Measurements from ENCODE around the gene VIPR2.
"Not testable (repeated sequence)": the region's sequence is repeated elsewhere in the genome, so short reads cannot be mapped to it uniquely, and the experiment has no call there.

VIPR2 gene

GRCh38 chr7:159104188-159104920, 40.3 kb downstream of the VIPR2 start:
- DNase-seq (ENCODE audit: low read depth) = no peak

GRCh38 chr7:159103382-159104187, 41.1 kb downstream of the VIPR2 start:
- DNase-seq (ENCODE audit: low read depth) = no peak

- no peak for DNase-seq (ENCODE audit: low read depth)
These were observed 41.8 kb downstream of the VIPR2 start for GRCh38 chr7:159102681-159103381.

- DNase-seq (ENCODE audit: low read depth) = not testable (repeated sequence)
These were observed 43.0 kb downstream of the VIPR2 start for GRCh38 chr7:159101661-159102091.

GRCh38 chr7:159101083-159101395, 43.6 kb downstream of the VIPR2 start:
- not testable (repeated sequence) for DNase-seq (ENCODE audit: low read depth)

GRCh38 chr7:159100281-159101082, 44.2 kb downstream of the VIPR2 start:
- not testable (repeated sequence) for DNase-seq (ENCODE audit: low read depth)

- DNase-seq (ENCODE audit: low read depth) = no peak
These were observed 44.9 kb downstream of the VIPR2 start for GRCh38 chr7:159099711-159100231.

GRCh38 chr7:159098811-159099655, 45.6 kb downstream of the VIPR2 start:
- DNase-seq (ENCODE audit: low read depth) = no peak

GRCh38 chr7:159098424-159098786, 46.3 kb downstream of the VIPR2 start:
- DNase-seq (ENCODE audit: low read depth) = no peak

GRCh38 chr7:159097661-159098423, 46.8 kb downstream of the VIPR2 start:
- DNase-seq (ENCODE audit: low read depth) = no peak

- DNase-seq (ENCODE audit: low read depth) = no peak
These were observed 47.7 kb downstream of the VIPR2 start for GRCh38 chr7:159096736-159097581.

- DNase-seq (ENCODE audit: low read depth) = no peak
These were observed 48.7 kb downstream of the VIPR2 start for GRCh38 chr7:159095979-159096411.

GRCh38 chr7:159094919-159095915, 49.5 kb downstream of the VIPR2 start:
- DNase-seq (ENCODE audit: low read depth) = no peak

GRCh38 chr7:159094023-159094740, 50.5 kb downstream of the VIPR2 start:
- DNase-seq (ENCODE audit: low read depth) = no peak

- DNase-seq (ENCODE audit: low read depth) = no peak
These were observed 51.2 kb downstream of the VIPR2 start for GRCh38 chr7:159093351-159093971.

- DNase-seq (ENCODE audit: low read depth) = no peak
These were observed 52.0 kb downstream of the VIPR2 start for GRCh38 chr7:159092701-159093121.

Measured in activated gamma-delta T cell treated with anti-CD3 and anti-CD28 coated beads, Interleukin-2, amount 50 U/mL, for 16 hours (primary cell).